H9 (cell line): ENCODE results near the gene ACTR8. TPM values are rescaled to one million over a fixed set of nuclear protein-coding genes. Genes with fewer than 3 reads are reported as not detected.

ENCODE experiments used
- DNase-seq: peaks from one replicate; pipeline ENCODE4 v3.0.0-alpha.2; 2017
- H2AFZ ChIP-seq: one replicate; pipeline ENCODE4 v1.6.1; 2013; ENCODE audit warnings: mild to moderate bottlenecking, low read length, control low read depth, moderate library complexity
- H2AK5ac ChIP-seq: 2 replicates; pipeline ENCODE4 v1.6.1; 2013; ENCODE audit warnings: low read length, control low read depth, mixed read lengths; ENCODE audit not compliant: insufficient read length
- H2BK120ac ChIP-seq: one replicate; pipeline ENCODE4 v1.6.1; 2013; ENCODE audit warnings: low read depth, mild to moderate bottlenecking, low read length, control low read depth, inconsistent platforms; ENCODE audit not compliant: poor library complexity, severe bottlenecking
- H2BK12ac ChIP-seq: 2 replicates; pipeline ENCODE4 v1.6.1; 2013; ENCODE audit warnings: low read length, control low read depth, mixed read lengths, low read depth; ENCODE audit not compliant: insufficient read length
- H2BK15ac ChIP-seq: 2 replicates; pipeline ENCODE4 v1.6.1; 2013; ENCODE audit warnings: low read depth, low read length, control low read depth
- H2BK20ac ChIP-seq: one replicate; pipeline ENCODE4 v1.6.1; 2013; ENCODE audit warnings: low read depth, mild to moderate bottlenecking, low read length, control low read depth, inconsistent platforms; ENCODE audit not compliant: poor library complexity, severe bottlenecking
- H2BK5ac ChIP-seq: 2 replicates; pipeline ENCODE4 v1.6.1; 2013; ENCODE audit warnings: low read length, control low read depth, mixed read lengths; ENCODE audit not compliant: insufficient read length
- H3K14ac ChIP-seq: 2 replicates; pipeline ENCODE4 v1.6.1; 2013; ENCODE audit warnings: low read length, control low read depth; ENCODE audit not compliant: insufficient read depth
- H3K18ac ChIP-seq: 2 replicates; pipeline ENCODE4 v1.6.1; 2013; ENCODE audit warnings: low read depth, mild to moderate bottlenecking, mixed read lengths, low read length, control low read depth; ENCODE audit not compliant: insufficient read length
- H3K23ac ChIP-seq: 2 replicates; pipeline ENCODE4 v1.6.1; 2013; ENCODE audit warnings: low read length, control low read depth, mixed read lengths, low read depth; ENCODE audit not compliant: insufficient read length
- H3K23me2 ChIP-seq: 2 replicates; pipeline ENCODE4 v1.6.1; 2013; ENCODE audit warnings: low read depth, mild to moderate bottlenecking, mixed read lengths, low read length, control low read depth; ENCODE audit not compliant: insufficient read length, poor library complexity, severe bottlenecking
- H3K27ac ChIP-seq: 2 replicates; pipeline ENCODE4 v1.5.1; 2013; ENCODE audit warnings: low read length, control low read depth, mixed read lengths, low read depth; ENCODE audit not compliant: insufficient read length
- H3K27me3 ChIP-seq: 2 replicates; pipeline ENCODE4 v1.6.1; 2013; ENCODE audit warnings: low read length, control low read depth, inconsistent platforms; ENCODE audit not compliant: insufficient read depth
- H3K4ac ChIP-seq: 2 replicates; pipeline ENCODE4 v1.6.1; 2013; ENCODE audit warnings: low read depth, mild to moderate bottlenecking, control low read depth, inconsistent platforms, low read length, moderate library complexity
- H3K4me1 ChIP-seq: 2 replicates; pipeline ENCODE4 v1.6.1; 2013; ENCODE audit warnings: low read length, control low read depth, inconsistent platforms; ENCODE audit not compliant: insufficient read depth
- H3K4me2 ChIP-seq: 2 replicates; pipeline ENCODE4 v1.6.1; 2013; ENCODE audit warnings: low read length, control low read depth, mixed read lengths; ENCODE audit not compliant: insufficient read length, insufficient read depth
- H3K56ac ChIP-seq: 2 replicates; pipeline ENCODE4 v1.6.1; 2013; ENCODE audit warnings: low read depth, mild to moderate bottlenecking, mixed read lengths, low read length, control low read depth; ENCODE audit not compliant: insufficient read length
- H3K79me1 ChIP-seq: 2 replicates; pipeline ENCODE4 v1.6.1; 2013; ENCODE audit warnings: low read depth, mild to moderate bottlenecking, moderate library complexity, low read length, control low read depth, inconsistent platforms; ENCODE audit not compliant: insufficient read depth, poor library complexity, severe bottlenecking
- H3K79me2 ChIP-seq: 2 replicates; pipeline ENCODE4 v1.6.1; 2013; ENCODE audit warnings: low read length, control low read depth, inconsistent platforms; ENCODE audit not compliant: insufficient read depth
- H3K9ac ChIP-seq: 2 replicates; pipeline ENCODE4 v1.6.1; 2013; ENCODE audit warnings: low read length, control low read depth, mixed read lengths; ENCODE audit not compliant: insufficient read length; ENCODE audit errors: extremely low read depth
- H3K9me3 ChIP-seq: one replicate; pipeline ENCODE4 v1.6.1; 2013; ENCODE audit warnings: low read depth, low read length, inconsistent platforms; ENCODE audit not compliant: control insufficient read depth
- H3T11ph ChIP-seq: one replicate; pipeline ENCODE4 v1.6.1; 2013; ENCODE audit warnings: mild to moderate bottlenecking, low read length, control low read depth, inconsistent platforms
- H4K20me1 ChIP-seq: one replicate; pipeline ENCODE4 v1.6.1; 2013; ENCODE audit not compliant: control insufficient read depth, insufficient read length, insufficient read depth
- H4K5ac ChIP-seq: 2 replicates; pipeline ENCODE4 v1.6.1; 2013; ENCODE audit warnings: low read depth, mild to moderate bottlenecking, mixed read lengths, low read length, control low read depth; ENCODE audit not compliant: insufficient read length
- H4K8ac ChIP-seq: replicated peaks from 2 replicates; pipeline ENCODE4 v1.6.1; 2013; ENCODE audit warnings: low read length, control low read depth, mixed read lengths, low read depth; ENCODE audit not compliant: insufficient read length
- H4K91ac ChIP-seq: 2 replicates; pipeline ENCODE4 v1.6.1; 2013; ENCODE audit warnings: low read depth, mild to moderate bottlenecking, moderate library complexity, mixed read lengths, low read length, control low read depth; ENCODE audit not compliant: insufficient read length
- H3K27ac Mint-ChIP-seq, 3 experiments: 2 replicates in 2 of 3; 3 replicates in 1 of 3; pipeline ENCODE4 v1.8.0; 2020 to 2021; ENCODE audit warnings: mixed read lengths in 3 of 3, mild to moderate bottlenecking in 1 of 3, moderate library complexity in 1 of 3
- H3K27me3 Mint-ChIP-seq: 2 replicates; pipeline ENCODE4 v1.8.0; 2021; ENCODE audit warnings: low read depth, mild to moderate bottlenecking, moderate library complexity, mixed read lengths
- H3K36me3 Mint-ChIP-seq, 3 experiments: 2 replicates in 2 of 3; 3 replicates in 1 of 3; pipeline ENCODE4 v1.8.0; 2020 to 2021; ENCODE audit warnings: low read depth in 3 of 3, mixed read lengths in 3 of 3; ENCODE audit not compliant: insufficient read depth in 1 of 3
- H3K4me1 Mint-ChIP-seq, 2 experiments: 2 replicates each; pipeline ENCODE4 v1.8.0; 2020; ENCODE audit warnings: mixed read lengths in 2 of 2
- H3K4me3 Mint-ChIP-seq, 2 experiments: 2 replicates in 1 of 2; 3 replicates in 1 of 2; pipeline ENCODE4 v1.8.0; 2020 to 2021; ENCODE audit warnings: mild to moderate bottlenecking in 2 of 2, mixed read lengths in 2 of 2, moderate library complexity in 1 of 2
- H3K9me3 Mint-ChIP-seq, 2 experiments: 2 replicates in 1 of 2; 3 replicates in 1 of 2; pipeline ENCODE4 v1.8.0; 2020; ENCODE audit warnings: mild to moderate bottlenecking in 2 of 2, mixed read lengths in 2 of 2, moderate library complexity in 1 of 2
- WGBS: extraction: QIAGEN DNeasy Blood & Tissue Kit; methylation state at CpG from one replicate; pipeline ENCODE4 v1.1.7; 2013; ENCODE audit warnings: missing lambda C conversion rate, low lambda C conversion rate, mixed read lengths; ENCODE audit not compliant: insufficient read length; ENCODE audit errors: extremely low coverage; 5-methylcytosine and 5-hydroxymethylcytosine counted together
- total RNA-seq: library from RNA; stranded (reverse); gene quantifications from 2 replicates; pipeline ENCODE4 v1.2.1, GENCODE V29; 2021
- TF ChIP-seq, protein P1 (sequence below): fragments of 200-600 bp; sonication (generic); conservative IDR thresholded peaks from 3 replicates; pipeline ENCODE4 v1.8.0; 2021; ENCODE audit warnings: antibody characterized with exemption, mild to moderate bottlenecking

Gene ACTR8
- total RNA-seq, 1 experiment from 2014 or later: 39.2 TPM

- Histone ChIP-seq H3K14ac (no peak overlapping the region), H3K18ac (no peak overlapping the region), H3K4ac (no peak overlapping the region), H4K8ac (no peak overlapping the region), H3K79me1 (peaks cover 2% of the 10 kb centered on the region), H3K4me1 (peaks cover 5% of the 10 kb centered on the region; the same call in 1 of the 2 replicates), H3K27me3 (no peaks in the 10 kb centered on the region), H2BK20ac (no peak overlapping the region), H2AK5ac (no peak overlapping the region), H4K5ac (no peak overlapping the region), H3K23ac (no peak overlapping the region), H4K91ac (no peak overlapping the region), H2BK5ac (no peak overlapping the region), H3K27ac (no peak overlapping the region), H2BK120ac (no peak overlapping the region), H2AFZ (no peak overlapping the region), H4K20me1 (no peaks in the 10 kb centered on the region), H3K9me3 (no peaks in the 10 kb centered on the region), H2BK12ac (no peak overlapping the region), H3K9ac (no peak overlapping the region), H2BK15ac (no peak overlapping the region), H3K23me2 (peaks cover 9% of the 10 kb centered on the region), H3K56ac (no peak overlapping the region), H3K4me2 (no peak overlapping the region), H3K79me2 (peaks cover 5% of the 10 kb centered on the region; the same call in 1 of the 2 replicates), H3T11ph (no peak overlapping the region)
- H3K27me3 Mint-ChIP-seq: no peaks in the 10 kb centered on the region
- TF ChIP-seq, protein P1, sequence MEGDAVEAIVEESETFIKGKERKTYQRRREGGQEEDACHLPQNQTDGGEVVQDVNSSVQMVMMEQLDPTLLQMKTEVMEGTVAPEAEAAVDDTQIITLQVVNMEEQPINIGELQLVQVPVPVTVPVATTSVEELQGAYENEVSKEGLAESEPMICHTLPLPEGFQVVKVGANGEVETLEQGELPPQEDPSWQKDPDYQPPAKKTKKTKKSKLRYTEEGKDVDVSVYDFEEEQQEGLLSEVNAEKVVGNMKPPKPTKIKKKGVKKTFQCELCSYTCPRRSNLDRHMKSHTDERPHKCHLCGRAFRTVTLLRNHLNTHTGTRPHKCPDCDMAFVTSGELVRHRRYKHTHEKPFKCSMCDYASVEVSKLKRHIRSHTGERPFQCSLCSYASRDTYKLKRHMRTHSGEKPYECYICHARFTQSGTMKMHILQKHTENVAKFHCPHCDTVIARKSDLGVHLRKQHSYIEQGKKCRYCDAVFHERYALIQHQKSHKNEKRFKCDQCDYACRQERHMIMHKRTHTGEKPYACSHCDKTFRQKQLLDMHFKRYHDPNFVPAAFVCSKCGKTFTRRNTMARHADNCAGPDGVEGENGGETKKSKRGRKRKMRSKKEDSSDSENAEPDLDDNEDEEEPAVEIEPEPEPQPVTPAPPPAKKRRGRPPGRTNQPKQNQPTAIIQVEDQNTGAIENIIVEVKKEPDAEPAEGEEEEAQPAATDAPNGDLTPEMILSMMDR: no peak
- peaks cover 16% of the 10 kb centered on the region in 2 experiments for H3K4me1 Mint-ChIP-seq
- no peaks in the 10 kb centered on the region for H3K9me3 Mint-ChIP-seq
- WGBS: no CpG with 5 or more reads among the region's 3 CpGs
- H3K27ac Mint-ChIP-seq: no peak overlapping the region
- no peak for DNase-seq
- peaks cover 6 to 30% (median 30%) of the 10 kb centered on the region in 3 experiments; a peak in 6 of 7 replicates for H3K36me3 Mint-ChIP-seq
- H3K4me3 Mint-ChIP-seq: no peak overlapping the region
Observed at GRCh38 chr3:53885239-53885638, 3.3 kb upstream of the ACTR8 start.
